Upper lobe of right lung (tissue), 1 donor: Measurements from ENCODE around the gene TMEM229A. TPM values are rescaled to one million over a fixed set of nuclear protein-coding genes. Genes with fewer than 3 reads are reported as not detected.
"Not testable (repeated sequence)": the region's sequence is repeated elsewhere in the genome, so short reads cannot be mapped to it uniquely, and the experiment has no call there.

ENCODE experiments used
- ATAC-seq: fragments of 200-7000 bp; cut with Tn5 transposase; one replicate; pipeline ENCODE4 v1.9.1; 2020; ENCODE audit warnings: mild to moderate bottlenecking, moderate library complexity
- DNase-seq: peaks from one replicate; pipeline ENCODE4 v3.0.0-alpha.2; 2020
- H3K27ac ChIP-seq: fragments of 200-600 bp; one replicate; pipeline ENCODE4 v1.8.0; 2022
- H3K27me3 ChIP-seq: fragments of 200-600 bp; one replicate; pipeline ENCODE4 v1.8.0; 2022; ENCODE audit warnings: mild to moderate bottlenecking
- H3K36me3 ChIP-seq: fragments of 200-600 bp; one replicate; pipeline ENCODE4 v1.8.0; 2022
- H3K4me1 ChIP-seq: fragments of 200-600 bp; one replicate; pipeline ENCODE4 v1.8.0; 2022
- H3K4me3 ChIP-seq: fragments of 200-600 bp; one replicate; pipeline ENCODE4 v1.8.0; 2022; ENCODE audit warnings: mild to moderate bottlenecking
- H3K9me3 ChIP-seq: fragments of 200-600 bp; one replicate; pipeline ENCODE4 v1.8.0; 2022
- intact Hi-C: fragments of 100-400 bp; cut with DNase I; formaldehyde crosslinking; loops from one replicate; pipeline ENCODE4 v1.11.0; 2022
- total RNA-seq: library from RNA; stranded (reverse); fragmentation: NEBNext Ultra II Directional; extraction: Animal tissue kit (Norgen Biotek cat#: 25700); gene quantifications from one replicate; pipeline ENCODE4 v1.2.1, GENCODE V29; 2021
- TF ChIP-seq, protein P1 (sequence below): fragments of 200-600 bp; IDR thresholded peaks from one replicate; pipeline ENCODE4 v1.8.0; 2022; ENCODE audit warnings: antibody characterized with exemption
- donor health status: DM: no; HTN: yes; CAD: no; lungs with severe emphysema.

TMEM229A gene
- total RNA-seq, 1 donor from 2014 or later: not detected

DNA sequence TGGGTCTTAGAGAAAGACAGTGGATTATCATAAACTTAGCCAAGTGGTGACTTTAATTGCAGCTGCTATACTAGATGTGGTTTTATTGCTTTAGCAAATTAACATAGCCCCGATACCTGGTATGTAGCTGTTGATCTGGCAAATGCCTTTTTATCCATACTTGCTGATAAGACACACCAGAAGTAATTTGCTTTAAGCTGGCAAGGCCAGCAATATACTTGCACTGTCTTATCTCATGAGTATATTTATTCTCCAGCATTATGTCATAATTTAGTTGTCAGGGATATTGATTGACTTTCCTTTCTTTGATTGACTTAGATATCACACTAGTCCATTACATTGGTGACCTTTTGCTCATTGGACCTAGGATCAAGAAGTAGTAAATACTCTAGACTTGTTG, 12.8 kb downstream of the TMEM229A start:
- TF ChIP-seq, protein P1, sequence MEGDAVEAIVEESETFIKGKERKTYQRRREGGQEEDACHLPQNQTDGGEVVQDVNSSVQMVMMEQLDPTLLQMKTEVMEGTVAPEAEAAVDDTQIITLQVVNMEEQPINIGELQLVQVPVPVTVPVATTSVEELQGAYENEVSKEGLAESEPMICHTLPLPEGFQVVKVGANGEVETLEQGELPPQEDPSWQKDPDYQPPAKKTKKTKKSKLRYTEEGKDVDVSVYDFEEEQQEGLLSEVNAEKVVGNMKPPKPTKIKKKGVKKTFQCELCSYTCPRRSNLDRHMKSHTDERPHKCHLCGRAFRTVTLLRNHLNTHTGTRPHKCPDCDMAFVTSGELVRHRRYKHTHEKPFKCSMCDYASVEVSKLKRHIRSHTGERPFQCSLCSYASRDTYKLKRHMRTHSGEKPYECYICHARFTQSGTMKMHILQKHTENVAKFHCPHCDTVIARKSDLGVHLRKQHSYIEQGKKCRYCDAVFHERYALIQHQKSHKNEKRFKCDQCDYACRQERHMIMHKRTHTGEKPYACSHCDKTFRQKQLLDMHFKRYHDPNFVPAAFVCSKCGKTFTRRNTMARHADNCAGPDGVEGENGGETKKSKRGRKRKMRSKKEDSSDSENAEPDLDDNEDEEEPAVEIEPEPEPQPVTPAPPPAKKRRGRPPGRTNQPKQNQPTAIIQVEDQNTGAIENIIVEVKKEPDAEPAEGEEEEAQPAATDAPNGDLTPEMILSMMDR: no peak
- H3K36me3 ChIP-seq: no peaks in the 10 kb centered on the region
- ATAC-seq (no peak), DNase-seq (no peak)
- no peaks in the 10 kb centered on the region for H3K27me3 ChIP-seq
- no peaks in the 10 kb centered on the region for H3K4me1 ChIP-seq
- H3K9me3 ChIP-seq: no peaks in the 10 kb centered on the region
- no peak overlapping the region for H3K4me3 ChIP-seq
- no peak overlapping the region for H3K27ac ChIP-seq
- intact Hi-C loops: no loop called here

DNA sequence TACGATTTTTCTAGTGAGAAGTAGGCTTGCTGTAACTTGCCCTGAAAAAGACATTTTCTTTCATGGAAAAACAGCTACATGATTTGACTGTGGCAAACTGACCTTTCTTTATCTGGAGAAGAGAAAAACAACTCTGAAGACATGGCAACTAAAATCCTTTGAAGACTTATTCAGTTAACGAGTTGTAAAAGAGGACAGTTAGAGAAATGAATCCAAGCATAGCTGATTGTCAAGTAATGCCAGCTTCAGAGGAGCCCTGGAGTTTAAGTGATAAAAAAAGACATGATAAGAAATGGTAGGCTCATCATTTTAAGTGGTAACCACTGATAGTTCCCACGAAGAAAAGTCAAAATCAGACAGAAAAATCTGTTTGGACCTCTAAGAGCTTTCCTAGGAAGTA, 19.6 kb downstream of the TMEM229A start:
- Histone ChIP-seq H3K9me3 (no peaks in the 10 kb centered on the region), H3K36me3 (no peaks in the 10 kb centered on the region), H3K4me3 (no peak overlapping the region), H3K4me1 (no peaks in the 10 kb centered on the region), H3K27ac (no peak overlapping the region), H3K27me3 (no peaks in the 10 kb centered on the region)
- TF ChIP-seq, protein P1: no peak
- intact Hi-C loops: no loop called here
- DNase-seq (no peak), ATAC-seq (no peak)

DNA sequence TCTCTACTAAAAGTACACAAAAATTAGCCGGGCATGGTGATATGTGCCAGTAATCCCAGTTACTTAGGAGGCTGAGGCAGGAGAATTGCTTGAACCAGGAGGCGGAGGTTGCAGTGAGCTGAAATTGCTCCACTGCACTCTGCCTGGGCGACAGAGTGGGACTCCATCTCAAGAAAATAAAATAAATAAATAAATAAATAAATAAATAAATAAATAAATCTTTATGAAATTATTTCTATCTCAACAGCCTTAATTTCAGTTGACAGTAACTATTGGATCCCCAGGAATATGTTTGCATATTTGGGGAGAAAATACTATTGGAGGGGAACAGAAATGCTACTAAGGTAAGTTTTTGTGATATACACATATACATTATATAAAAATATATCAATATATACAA, 20.0 kb downstream of the TMEM229A start:
- no peak for ATAC-seq

DNA sequence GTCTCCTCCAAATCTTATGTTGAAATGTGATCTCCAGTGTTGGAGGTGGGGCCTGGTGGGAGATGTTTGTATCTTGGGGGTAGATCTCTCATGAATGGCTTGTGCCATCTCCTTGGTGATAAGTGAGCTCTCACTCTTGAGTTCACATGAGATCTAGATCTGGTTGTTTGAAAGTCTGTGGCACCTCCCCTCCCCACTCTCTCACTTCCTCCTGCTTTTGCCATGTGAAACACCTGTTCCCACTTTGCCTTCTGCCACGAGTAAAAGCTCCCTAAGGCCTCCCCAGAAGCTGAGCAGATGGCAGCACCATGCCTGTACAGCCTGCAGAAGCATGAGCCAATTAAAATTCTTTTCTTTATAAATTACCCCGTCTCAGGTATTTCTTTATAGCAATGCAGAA, 23.5 kb downstream of the TMEM229A start:
- TF ChIP-seq, protein P1: no peak

More for the DNA sequence above, 20.0 kb downstream of the TMEM229A start:
- H3K9me3 ChIP-seq: no peaks in the 10 kb centered on the region
- no peaks in the 10 kb centered on the region for H3K27me3 ChIP-seq
- H3K4me1 ChIP-seq: no peaks in the 10 kb centered on the region
- intact Hi-C loops: no loop called here
- TF ChIP-seq, protein P1: no peak
- H3K4me3 ChIP-seq: no peak overlapping the region
- no peak for DNase-seq
- H3K27ac ChIP-seq: no peak overlapping the region
- H3K36me3 ChIP-seq: no peaks in the 10 kb centered on the region

DNA sequence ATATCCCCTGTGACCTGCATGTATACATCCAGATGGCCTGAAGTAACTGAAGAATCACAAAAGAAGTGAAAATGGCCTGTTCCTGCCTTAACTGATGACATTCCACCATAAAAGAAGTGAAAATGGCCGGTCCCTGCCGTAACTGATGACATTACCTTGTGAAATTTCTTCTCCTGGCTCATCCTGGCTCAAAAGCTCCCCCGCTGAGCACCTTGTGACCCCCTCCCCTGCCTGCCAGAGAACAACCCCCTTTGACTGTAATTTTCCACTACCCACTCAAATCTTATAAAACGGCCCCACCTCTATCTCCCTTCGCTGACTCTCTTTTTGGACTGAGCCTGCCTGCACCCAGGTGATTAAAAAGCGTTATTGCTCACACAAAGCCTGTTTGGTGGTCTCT, 24.6 kb downstream of the TMEM229A start:
- H3K36me3 ChIP-seq, DNase-seq, H3K4me3 ChIP-seq, H3K27ac ChIP-seq, H3K4me1 ChIP-seq, H3K9me3 ChIP-seq, H3K27me3 ChIP-seq, intact Hi-C loops, ATAC-seq: not testable (repeated sequence)

More for the DNA sequence above, 23.5 kb downstream of the TMEM229A start:
- Histone ChIP-seq H3K27me3 (no peaks in the 10 kb centered on the region), H3K36me3 (no peaks in the 10 kb centered on the region), H3K9me3 (no peaks in the 10 kb centered on the region), H3K4me3 (no peak overlapping the region), H3K27ac (no peak overlapping the region), H3K4me1 (no peaks in the 10 kb centered on the region)
- intact Hi-C loops: no loop called here
- ATAC-seq (no peak), DNase-seq (no peak)

GRCh38 chr7:123999703-124000102, 33.2 kb downstream of the TMEM229A start:
- intact Hi-C loops: no loop called here
- TF ChIP-seq, protein P1: no peak
- no peak for ATAC-seq

More at GRCh38 chr7:123999703-124000102, 33.2 kb downstream of the TMEM229A start:
- Histone ChIP-seq H3K27ac (no peak overlapping the region), H3K9me3 (peaks cover 6% of the 10 kb centered on the region), H3K36me3 (no peaks in the 10 kb centered on the region), H3K4me1 (no peaks in the 10 kb centered on the region), H3K27me3 (no peaks in the 10 kb centered on the region), H3K4me3 (no peak overlapping the region)
- no peak for DNase-seq
